H1 (cell line): ENCODE data around the gene CMIP. TPM values are rescaled to one million over a fixed set of nuclear protein-coding genes. Genes with fewer than 3 reads are reported as not detected.

Source experiments
- CTCF ChIA-PET: fragments of 300-600 bp; sonication (Branson Sonifier 250); formaldehyde crosslinking; loops from one replicate; lab custom pipeline; 2021; ENCODE audit not compliant: partially characterized antibody; lab: Charles Lee
- POLR2A ChIA-PET: fragments of 300-600 bp; sonication (Branson Sonifier 250); formaldehyde crosslinking; loops from one replicate; lab custom pipeline; 2021; ENCODE audit warnings: inconsistent platforms; ENCODE audit not compliant: partially characterized antibody; lab: Charles Lee
- DNase-seq, 2 experiments: peaks; one replicate each; pipeline versions ENCODE4 v3.0.0 to v3.0.0-alpha.2; 2010 to 2022; ENCODE audit warnings: low spot score in 2 of 2, low read depth in 1 of 2, mixed read lengths in 1 of 2
- FAIRE-seq: peaks from 2 replicates; lab custom pipeline; 2011; peaks lifted over from hg19 to GRCh38; lab: Jason Lieb, UNC
- H2AFZ ChIP-seq: 2 replicates; pipeline ENCODE4 v1.8.1; 2012; ENCODE audit warnings: low read length, inconsistent platforms
- H2AK5ac ChIP-seq: 2 replicates; pipeline ENCODE4 v1.6.1; 2013; ENCODE audit warnings: low read depth, low read length
- H2BK120ac ChIP-seq: replicated peaks from 2 replicates; pipeline ENCODE3; 2013; ENCODE audit warnings: low read depth, low read length, inconsistent platforms
- H2BK12ac ChIP-seq: 2 replicates; pipeline ENCODE4 v1.6.1; 2013; ENCODE audit warnings: low read depth, low read length
- H2BK15ac ChIP-seq: 2 replicates; pipeline ENCODE4 v1.6.1; 2013; ENCODE audit warnings: low read length
- H2BK20ac ChIP-seq: 2 replicates; pipeline ENCODE4 v1.6.1; 2013; ENCODE audit warnings: low read length
- H2BK5ac ChIP-seq: 2 replicates; pipeline ENCODE4 v1.6.1; 2013; ENCODE audit warnings: low read depth, low read length
- H3K14ac ChIP-seq: 2 replicates; pipeline ENCODE4 v1.6.1; 2013; ENCODE audit warnings: inconsistent platforms; ENCODE audit not compliant: insufficient read length
- H3K18ac ChIP-seq: 2 replicates; pipeline ENCODE4 v1.6.1; 2013; ENCODE audit warnings: low read length; ENCODE audit errors: extremely low read depth
- H3K23ac ChIP-seq: 2 replicates; pipeline ENCODE4 v1.6.1; 2013; ENCODE audit warnings: inconsistent platforms; ENCODE audit not compliant: insufficient read length
- H3K23me2 ChIP-seq: 2 replicates; pipeline ENCODE4 v1.6.1; 2013; ENCODE audit warnings: low read depth, low read length
- H3K27ac ChIP-seq: 2 replicates; pipeline ENCODE4 v1.6.1; 2011; ENCODE audit warnings: low read depth, low read length, inconsistent platforms
- H3K27me3 ChIP-seq, 4 experiments: replicated peaks in 1 of 4; 1 replicate in 1 of 4; 2 replicates in 3 of 4; pipeline versions ENCODE4 v1.6.1 to v1.8.1; 2011 to 2013; ENCODE audit warnings: low read length in 3 of 4, mild to moderate bottlenecking in 3 of 4, inconsistent platforms in 2 of 4, mixed read lengths in 2 of 4, moderate library complexity in 1 of 4; ENCODE audit not compliant: control insufficient read depth in 3 of 4, insufficient read depth in 3 of 4; ENCODE audit errors: extremely low read depth in 1 of 4
- H3K36me3 ChIP-seq, 4 experiments: 2 replicates each; pipeline versions ENCODE4 v1.6.1 to v1.8.1; 2011 to 2013; ENCODE audit warnings: mild to moderate bottlenecking in 4 of 4, low read length in 3 of 4, moderate library complexity in 2 of 4, control low read depth in 1 of 4, inconsistent platforms in 1 of 4; ENCODE audit not compliant: insufficient read depth in 4 of 4, control insufficient read depth in 2 of 4
- H3K4ac ChIP-seq: replicated peaks from 2 replicates; pipeline ENCODE3; 2013; ENCODE audit warnings: low read length, low read depth, mixed read lengths, inconsistent platforms; ENCODE audit not compliant: insufficient read length
- H3K4me1 ChIP-seq, 4 experiments: replicated peaks in 1 of 4; 1 replicate in 1 of 4; 2 replicates in 3 of 4; pipeline versions ENCODE4 v1.6.1 to v1.8.1; 2011 to 2013; ENCODE audit warnings: low read length in 3 of 4, inconsistent platforms in 2 of 4, mixed read lengths in 1 of 4; ENCODE audit not compliant: insufficient read depth in 4 of 4, control insufficient read depth in 3 of 4
- H3K4me2 ChIP-seq, 2 experiments: 2 replicates each; pipeline versions ENCODE4 v1.6.1 to v1.8.1; 2011 to 2013; ENCODE audit warnings: low read depth in 2 of 2, low read length in 2 of 2, control low read depth in 1 of 2, inconsistent platforms in 1 of 2, mild to moderate bottlenecking in 1 of 2; ENCODE audit not compliant: insufficient read depth in 1 of 2
- H3K4me3 ChIP-seq, 4 experiments: fragments of 200-600, 300-600 bp in 1 of 4; sonication (generic), shearing (Covaris generic), sonication (Bioruptor Twin) in 1 of 4; 2 replicates each; pipeline versions ENCODE4 v1.5.1 to v1.8.1; 2011 to 2016; ENCODE audit warnings: low read length in 4 of 4, low read depth in 3 of 4, control low read depth in 2 of 4, inconsistent platforms in 2 of 4, mild to moderate bottlenecking in 2 of 4, mixed read lengths in 1 of 4, moderate library complexity in 1 of 4; ENCODE audit not compliant: insufficient read depth in 2 of 4; ENCODE audit errors: extremely low read depth in 1 of 4
- H3K56ac ChIP-seq: replicated peaks from 2 replicates; pipeline ENCODE3; 2013; ENCODE audit warnings: low read depth, mild to moderate bottlenecking, mixed read lengths, low read length, inconsistent platforms; ENCODE audit not compliant: insufficient read length
- H3K79me1 ChIP-seq: 2 replicates; pipeline ENCODE4 v1.6.1; 2013; ENCODE audit warnings: low read depth, low read length, control low read depth
- H3K79me2 ChIP-seq, 2 experiments: 2 replicates each; pipeline versions ENCODE4 v1.6.1 to v1.8.1; 2012 to 2013; ENCODE audit warnings: low read length in 2 of 2, mild to moderate bottlenecking in 2 of 2, inconsistent platforms in 1 of 2; ENCODE audit not compliant: insufficient read depth in 2 of 2, control insufficient read depth in 1 of 2
- H3K9ac ChIP-seq, 4 experiments: replicated peaks in 1 of 4; 1 replicate in 1 of 4; 2 replicates in 3 of 4; pipeline versions ENCODE4 v1.6.1 to v1.8.1; 2011 to 2013; ENCODE audit warnings: low read depth in 3 of 4, low read length in 3 of 4, control low read depth in 2 of 4, mild to moderate bottlenecking in 2 of 4, moderate library complexity in 2 of 4, inconsistent platforms in 1 of 4; ENCODE audit errors: extremely low read depth in 1 of 4
- H3K9me3 ChIP-seq, 2 experiments: 2 replicates each; pipeline versions ENCODE4 v1.6.1 to v1.8.1; 2012 to 2013; ENCODE audit warnings: mild to moderate bottlenecking in 2 of 2, moderate library complexity in 2 of 2, control low read depth in 1 of 2, inconsistent platforms in 1 of 2, low read depth in 1 of 2, low read length in 1 of 2, mixed read lengths in 1 of 2; ENCODE audit not compliant: insufficient read depth in 2 of 2
- H4K20me1 ChIP-seq, 2 experiments: replicated peaks in 1 of 2; 2 replicates each; pipeline versions ENCODE3 to v1.8.1; 2011 to 2013; ENCODE audit warnings: inconsistent platforms in 2 of 2, low read length in 2 of 2, mild to moderate bottlenecking in 1 of 2; ENCODE audit not compliant: insufficient read depth in 2 of 2, control insufficient read depth in 1 of 2
- H4K5ac ChIP-seq: 2 replicates; pipeline ENCODE4 v1.6.1; 2013; ENCODE audit warnings: low read length, low read depth, mixed read lengths, inconsistent platforms; ENCODE audit not compliant: insufficient read length
- H4K8ac ChIP-seq: 2 replicates; pipeline ENCODE4 v1.8.0; 2013; ENCODE audit warnings: mild to moderate bottlenecking, moderate library complexity, low read length, inconsistent platforms; ENCODE audit not compliant: insufficient read depth; ENCODE audit errors: extremely low read depth
- H4K91ac ChIP-seq: replicated peaks from 2 replicates; pipeline ENCODE3; 2013; ENCODE audit warnings: low read length, mixed read lengths, inconsistent platforms; ENCODE audit not compliant: insufficient read length
- RBBP5 ChIP-seq: IDR thresholded peaks from 2 replicates; pipeline ENCODE4 v1.7.1; 2012; ENCODE audit warnings: low read depth, mild to moderate bottlenecking, inconsistent platforms, low read length, moderate library complexity, borderline replicate concordance
- RNF2 ChIP-seq: fragments of 200-900, 300-1000 bp; sonication (generic); IDR thresholded peaks from 2 replicates; pipeline ENCODE4 v1.7.1; 2016; ENCODE audit warnings: borderline replicate concordance, low read depth, mild to moderate bottlenecking, antibody characterized with exemption, low read length; ENCODE audit not compliant: poor library complexity, severe bottlenecking; ENCODE audit errors: missing control alignments
- WGBS, 2 experiments: shearing (Covaris generic) in 1 of 2; methylation state at CpG; one replicate each; pipeline versions ENCODE4 v1.1.6 to v1.1.7; 2013 to 2015; ENCODE audit warnings: low lambda C conversion rate in 2 of 2, mixed read lengths in 2 of 2, inconsistent platforms in 1 of 2, low coverage in 1 of 2, missing lambda C conversion rate in 1 of 2; ENCODE audit not compliant: insufficient replicate concordance in 2 of 2, insufficient coverage in 1 of 2, insufficient read length in 1 of 2; ENCODE audit errors: extremely low coverage in 1 of 2, missing lambda C conversion rate in 1 of 2; 5-methylcytosine and 5-hydroxymethylcytosine counted together
- polyA plus RNA-seq, 7 experiments: library from polyadenylated mRNA; depleted of rRNA in 3 of 7; stranded (reverse) in 5 of 7; unstranded in 2 of 7; fragments of >200 nt in 5 of 7; fragments of 200-250 nt in 2 of 7; gene quantifications; 1 replicate in 5 of 7; 2 replicates in 1 of 7; 4 replicates in 1 of 7; pipeline versions ENCODE4 v1.2.1 to v1.2.3, GENCODE V29; 2011 to 2013; ENCODE audit warnings: missing spikeins in 2 of 7, mixed read lengths in 2 of 7
- total RNA-seq: library from RNA; stranded (reverse); fragmentation: NEBNext Ultra II Directional; extraction: Animal tissue kit (Norgen Biotek cat#: 25700); gene quantifications from 2 replicates; pipeline ENCODE4 v1.2.1, GENCODE V29; 2021
- TF ChIP-seq, protein P1 (sequence below): IDR thresholded peaks from 2 replicates; pipeline ENCODE4 v1.6.1; 2012; ENCODE audit warnings: low read length, inconsistent platforms

Gene CMIP
- total and polyA plus RNA-seq, 2 of the 8 experiments (the other 6 are each of a cell fraction or from before 2014, with no cell fraction given) = 7.9 to 53.2 TPM

DNA sequence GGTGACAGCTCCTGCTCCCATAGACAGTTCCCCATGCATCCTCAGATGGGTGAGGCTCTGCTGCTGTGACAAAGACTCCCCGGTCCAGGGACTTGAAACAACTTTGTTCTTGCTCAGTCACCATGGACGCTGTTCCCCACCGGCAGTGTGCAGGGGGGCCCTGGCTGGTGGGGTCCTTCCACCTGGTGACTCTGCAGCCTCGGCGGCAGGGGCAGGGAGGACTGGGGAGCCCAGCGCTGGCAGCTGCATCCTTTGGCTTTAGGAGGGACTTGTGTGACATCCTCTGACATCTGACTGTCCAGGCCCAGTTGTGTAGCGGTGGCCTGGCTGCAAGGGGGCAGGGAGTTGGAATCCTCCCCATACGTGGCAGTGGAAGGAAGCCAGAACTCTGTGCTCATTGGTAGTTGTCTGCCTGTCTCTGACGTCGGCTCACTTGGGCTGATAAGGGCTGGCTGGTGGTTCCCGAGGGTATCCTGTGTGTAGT, 107.3 kb downstream of the CMIP start:
- H3K4me2 ChIP-seq = no peak overlapping the region
- CTCF ChIA-PET = interaction anchor here (1.9 kb wide), 1 partner anchor 30 kb away, joined by 4 read pairs; no protein-coding TSS in a partner anchor
- TF ChIP-seq, protein P1, sequence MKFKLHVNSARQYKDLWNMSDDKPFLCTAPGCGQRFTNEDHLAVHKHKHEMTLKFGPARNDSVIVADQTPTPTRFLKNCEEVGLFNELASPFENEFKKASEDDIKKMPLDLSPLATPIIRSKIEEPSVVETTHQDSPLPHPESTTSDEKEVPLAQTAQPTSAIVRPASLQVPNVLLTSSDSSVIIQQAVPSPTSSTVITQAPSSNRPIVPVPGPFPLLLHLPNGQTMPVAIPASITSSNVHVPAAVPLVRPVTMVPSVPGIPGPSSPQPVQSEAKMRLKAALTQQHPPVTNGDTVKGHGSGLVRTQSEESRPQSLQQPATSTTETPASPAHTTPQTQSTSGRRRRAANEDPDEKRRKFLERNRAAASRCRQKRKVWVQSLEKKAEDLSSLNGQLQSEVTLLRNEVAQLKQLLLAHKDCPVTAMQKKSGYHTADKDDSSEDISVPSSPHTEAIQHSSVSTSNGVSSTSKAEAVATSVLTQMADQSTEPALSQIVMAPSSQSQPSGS = no peak
- TF ChIP-seq RBBP5 (no peak), RNF2 (no peak)
- TF ChIP-seq, all 59 proteins: peak for 0

More for the DNA sequence above, 107.3 kb downstream of the CMIP start:
- no peaks in the 10 kb centered on the region for H3K9me3 ChIP-seq
- no peak overlapping the region for H3K56ac ChIP-seq
- no peak overlapping the region for H2AFZ ChIP-seq
- H3K4ac ChIP-seq = no peak overlapping the region
- H2BK20ac ChIP-seq = no peak overlapping the region
- no peak overlapping the region; the same call in 1 of the 2 replicates for H2BK5ac ChIP-seq
- peaks cover 13 to 28% of the 10 kb centered on the region in 2 experiments for H4K20me1 ChIP-seq
- FAIRE-seq = no peak
- peaks cover 0 to 9% (median 1%) of the 10 kb centered on the region in 4 experiments; a peak in 2 of 7 replicates for H3K4me1 ChIP-seq
- no peak for DNase-seq
- no peak overlapping the region for H2BK120ac ChIP-seq
- H4K5ac ChIP-seq = no peak overlapping the region
- peaks cover 54% of the 10 kb centered on the region for H3K79me1 ChIP-seq
- no peak overlapping the region for H3K4me3 ChIP-seq
- WGBS, 2 experiments = 86% methylated on average over 11 of the region's 11 CpGs; no CpG with 5 or more reads in 1 of the 2 experiments
- no peak overlapping the region for H4K8ac ChIP-seq
- H3K23ac ChIP-seq = no peak overlapping the region
- H4K91ac ChIP-seq = no peak overlapping the region
- peaks cover 0 to 89% of the 10 kb centered on the region in 2 experiments for H3K79me2 ChIP-seq
- no peak overlapping the region for H3K27ac ChIP-seq
- POLR2A ChIA-PET = no interaction called here
- H3K36me3 ChIP-seq = no peaks in the 10 kb centered on the region
- no peaks in the 10 kb centered on the region for H3K23me2 ChIP-seq
- H2BK15ac ChIP-seq = no peak overlapping the region
- no peaks in the 10 kb centered on the region for H3K27me3 ChIP-seq
- no peak overlapping the region for H2BK12ac ChIP-seq
- no peak overlapping the region for H2AK5ac ChIP-seq
- no peak overlapping the region for H3K9ac ChIP-seq
- no peak overlapping the region for H3K18ac ChIP-seq
- no peak overlapping the region for H3K14ac ChIP-seq
